Measurements from ENCODE around the gene FXYD1.

DNA sequence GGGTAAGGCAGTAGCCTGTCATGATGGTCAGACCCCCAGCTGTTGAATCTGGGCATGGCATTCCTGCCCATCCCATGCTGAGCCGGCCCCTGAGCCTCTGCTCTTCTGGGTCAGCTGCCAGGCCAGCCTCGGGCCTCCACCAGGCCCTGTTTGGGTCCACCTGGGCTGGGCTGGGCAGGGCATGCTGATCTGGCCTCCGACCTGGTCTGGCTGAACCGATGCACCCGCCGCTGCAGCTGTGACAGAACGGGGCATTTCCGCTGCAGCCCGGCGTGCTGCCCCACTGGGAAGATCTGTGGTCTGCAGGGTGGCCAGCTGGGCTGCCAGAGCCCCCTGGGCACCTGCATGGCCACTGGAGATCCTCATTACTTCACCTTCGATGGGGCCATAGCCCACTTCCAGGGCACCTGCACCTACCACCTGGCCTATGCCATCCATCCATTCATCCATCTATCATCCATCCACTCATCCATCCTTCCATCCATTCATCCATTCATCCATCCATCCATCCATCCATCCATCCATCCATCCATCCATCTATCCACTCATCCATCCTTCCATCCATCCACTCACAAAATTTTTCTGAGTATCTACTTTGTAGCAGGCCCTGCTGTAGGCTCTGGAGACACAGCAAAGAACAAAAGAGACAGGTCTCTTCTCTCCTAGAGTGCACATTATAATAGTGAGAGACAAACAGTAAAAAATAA, 44.5 kb upstream of the FXYD1 start:
- TF ChIP-seq EZH2 (IDR thresholded peaks at IDR 0.05; ENCODE audit: insufficient read depth, poor library complexity, severe bottlenecking) (no peak), EZH2phosphoT487 (IDR thresholded peaks at IDR 0.05; ENCODE audit: insufficient read depth, low read depth) (no peak)

Measured in GM23248 (cell line).